GM23248 (cell line): ENCODE data around the gene DHX30.

Source experiments
- EZH2 ChIP-seq: fragments of 200-600 bp; sonication (generic); IDR thresholded peaks from 2 replicates; pipeline ENCODE4 v1.6.1; 2018; ENCODE audit warnings: antibody characterized with exemption, mild to moderate bottlenecking; ENCODE audit not compliant: insufficient read depth, poor library complexity, severe bottlenecking
- EZH2phosphoT487 ChIP-seq: fragments of 200-600 bp; sonication (generic); IDR thresholded peaks from 2 replicates; pipeline ENCODE4 v1.6.1; 2018; ENCODE audit warnings: antibody characterized with exemption, moderate library complexity, mild to moderate bottlenecking, low read depth; ENCODE audit not compliant: insufficient read depth

DNA sequence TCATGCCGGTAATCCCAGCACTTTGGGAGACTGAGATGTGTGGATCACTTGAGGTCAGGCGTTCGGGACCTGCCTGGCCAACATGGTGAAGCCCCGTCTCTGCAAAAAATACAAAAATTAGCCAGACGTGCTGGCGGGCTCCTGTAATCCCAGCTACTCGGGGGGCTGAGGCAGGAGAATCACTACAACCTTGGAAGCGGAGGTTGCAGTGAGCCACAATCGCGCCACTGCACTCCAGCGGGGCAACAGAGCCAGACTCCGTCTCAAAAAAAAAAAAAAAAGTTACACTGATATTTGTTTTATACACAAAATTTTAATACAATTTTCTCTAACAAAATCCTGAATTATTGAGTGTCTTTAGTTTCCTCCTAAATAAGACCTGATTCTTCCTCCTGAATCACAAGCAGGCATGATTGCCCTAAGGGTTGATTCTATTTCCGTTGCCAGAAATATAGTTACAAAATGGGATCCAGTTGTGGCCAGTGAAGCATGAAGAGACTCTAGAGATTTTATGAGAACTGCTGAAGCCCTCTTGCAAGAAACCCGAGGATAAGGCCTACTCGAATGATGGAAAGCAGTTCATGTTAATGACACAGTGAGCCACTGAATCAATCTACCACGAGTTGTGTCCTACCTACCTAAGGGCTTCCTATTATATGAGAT is 11.6 kb upstream of the DHX30 start:
- TF ChIP-seq EZH2 (no peak), EZH2phosphoT487 (no peak)
